HCT116 (cell line): ENCODE measurements around the gene FBXO31. TPM values are rescaled to one million over a fixed set of nuclear protein-coding genes. Genes with fewer than 3 reads are reported as not detected.

Experiments
- ATAC-seq: fragments of 200-7000 bp; cut with Tn5 transposase; 2 replicates; pipeline ENCODE4 v1.9.1; 2020; ENCODE audit warnings: mild to moderate bottlenecking, moderate library complexity
- BruUV-seq: library from RNA; stranded (reverse); fragments of 400-500 nt; replicated peaks from 2 replicates; lab custom pipeline; 2021; lab: Mats Ljungman, UMichigan
- CTCF ChIA-PET: fragments of 300-600 bp; sonication (Branson Sonifier 250); formaldehyde crosslinking; loops from one replicate; lab custom pipeline; 2021; ENCODE audit warnings: antibody characterized with exemption; lab: Charles Lee
- POLR2A ChIA-PET: fragments of 300-600, 350-600 bp; sonication (Branson Sonifier 250); formaldehyde crosslinking; loops from one replicate; lab custom pipeline; 2021; ENCODE audit warnings: antibody characterized with exemption; lab: Charles Lee
- RAD21 ChIA-PET, 2 experiments: fragments of 300-600 bp; sonication (Branson Sonifier 250); formaldehyde crosslinking; loops; one replicate each; lab custom pipeline; 2023; ENCODE audit warnings: low total read pairs in 2 of 2; ENCODE audit not compliant: uncharacterized antibody in 2 of 2, unreplicated experiment in 2 of 2, low non-redundant PET in 1 of 2; lab: Charles Lee
- DNase-seq: peaks from one replicate; pipeline ENCODE4 v3.0.0-alpha.2; 2010; ENCODE audit warnings: low read depth, low spot score
- H2AFZ ChIP-seq: fragments of 200-600 bp; shearing (Covaris generic), sonication (generic); 2 replicates; pipeline ENCODE4 v1.6.1; 2017; ENCODE audit warnings: low read depth, mixed run types, mixed read lengths, antibody characterized with exemption, low read length; ENCODE audit not compliant: poor library complexity, severe bottlenecking
- H3K27ac ChIP-seq: 2 replicates; pipeline ENCODE4 v1.5.1; 2012; ENCODE audit warnings: low read depth, low read length
- H3K27me3 ChIP-seq: fragments of 200-600 bp; sonication (generic); 2 replicates; pipeline ENCODE4 v1.6.1; 2016; ENCODE audit warnings: mixed run types, low read length, mixed read lengths; ENCODE audit not compliant: insufficient read depth
- H3K36me3 ChIP-seq, 2 experiments: fragments of 200-500 bp in 1 of 2; fragments of 200-600 bp in 1 of 2; sonication (Bioruptor generic) in 1 of 2; sonication (generic) in 1 of 2; 2 replicates each; pipeline versions ENCODE4 v1.5.1 to v1.6.1; 2014 to 2016; ENCODE audit warnings: low read length in 2 of 2, inconsistent platforms in 1 of 2, mixed read lengths in 1 of 2, mixed run types in 1 of 2; ENCODE audit not compliant: insufficient read depth in 2 of 2, control insufficient read depth in 1 of 2
- H3K4me1 ChIP-seq, 2 experiments: fragments of 200-600 bp in 1 of 2; sonication (generic) in 1 of 2; 2 replicates each; pipeline versions ENCODE4 v1.5.1 to v1.6.1; 2012 to 2017; ENCODE audit warnings: low read length in 2 of 2, inconsistent platforms in 1 of 2, mild to moderate bottlenecking in 1 of 2, mixed read lengths in 1 of 2, mixed run types in 1 of 2, moderate library complexity in 1 of 2; ENCODE audit not compliant: insufficient read depth in 2 of 2, control insufficient read depth in 1 of 2
- H3K4me2 ChIP-seq: fragments of 200-600 bp; sonication (generic); 2 replicates; pipeline ENCODE4 v1.6.1; 2017; ENCODE audit warnings: mixed run types, low read length, mixed read lengths
- H3K4me3 ChIP-seq, 2 experiments: fragments of 200-600 bp in 1 of 2; sonication (generic) in 1 of 2; replicated peaks in 1 of 2; 2 replicates each; pipeline ENCODE4 v1.5.1; 2011 to 2016; ENCODE audit warnings: low read length in 2 of 2, control low read depth in 1 of 2, low read depth in 1 of 2, mild to moderate bottlenecking in 1 of 2, mixed read lengths in 1 of 2, mixed run types in 1 of 2
- H3K79me2 ChIP-seq: fragments of 200-600 bp; sonication (generic); 2 replicates; pipeline ENCODE4 v1.6.1; 2017; ENCODE audit warnings: mild to moderate bottlenecking, mixed run types, low read length, moderate library complexity, mixed read lengths; ENCODE audit not compliant: insufficient read depth
- H3K9ac ChIP-seq: fragments of 200-600 bp; sonication (generic); 2 replicates; pipeline ENCODE4 v1.6.1; 2016; ENCODE audit warnings: low read length, mixed read lengths
- H3K9me2 ChIP-seq: fragments of 200-600 bp; sonication (generic), shearing (Covaris generic); 2 replicates; pipeline ENCODE4 v1.6.1; 2017; ENCODE audit warnings: mixed run types, mild to moderate bottlenecking, moderate library complexity; ENCODE audit not compliant: insufficient read depth
- H3K9me3 ChIP-seq, 2 experiments: fragments of 200-500 bp in 1 of 2; fragments of 200-600 bp in 1 of 2; sonication (Bioruptor generic) in 1 of 2; sonication (generic) in 1 of 2; 2 replicates each; pipeline ENCODE4 v1.6.1; 2014 to 2017; ENCODE audit warnings: low read length in 2 of 2, mixed read lengths in 2 of 2, inconsistent platforms in 1 of 2, low read depth in 1 of 2, mild to moderate bottlenecking in 1 of 2, mixed run types in 1 of 2, moderate library complexity in 1 of 2; ENCODE audit not compliant: control insufficient read depth in 1 of 2, insufficient read depth in 1 of 2
- H4K20me1 ChIP-seq: fragments of 200-600 bp; sonication (generic), shearing (Covaris generic); 2 replicates; pipeline ENCODE4 v1.6.1; 2017; ENCODE audit warnings: mixed run types, mild to moderate bottlenecking, moderate library complexity; ENCODE audit not compliant: insufficient read depth
- ATF3 ChIP-seq: IDR thresholded peaks from 2 replicates; pipeline ENCODE4 v1.6.1; 2012
- CBX3 ChIP-seq: IDR thresholded peaks from 2 replicates; pipeline ENCODE4 v1.6.1; 2012; ENCODE audit warnings: low read depth
- CEBPB ChIP-seq: IDR thresholded peaks from 2 replicates; pipeline ENCODE4 v1.6.1; 2012; ENCODE audit warnings: low read depth
- EGR1 ChIP-seq: IDR thresholded peaks from 2 replicates; pipeline ENCODE4 v1.6.1; 2012; ENCODE audit warnings: low read depth
- ELF1 ChIP-seq: IDR thresholded peaks from 2 replicates; pipeline ENCODE4 v1.6.1; 2012; ENCODE audit warnings: low read depth, borderline replicate concordance
- EZH2 ChIP-seq: fragments of 200-600 bp; sonication (generic); IDR thresholded peaks from 2 replicates; pipeline ENCODE4 v1.6.1; 2017; ENCODE audit warnings: antibody characterized with exemption, mixed run types
- EZH2phosphoT487 ChIP-seq: fragments of 200-600 bp; IDR thresholded peaks from 2 replicates; pipeline ENCODE4 v1.6.1; 2018; ENCODE audit warnings: antibody characterized with exemption, borderline replicate concordance
- FOSL1 ChIP-seq: IDR thresholded peaks from 2 replicates; pipeline ENCODE4 v1.6.1; 2012; ENCODE audit warnings: low read depth
- JUND ChIP-seq: IDR thresholded peaks from 2 replicates; pipeline ENCODE4 v1.6.1; 2012
- MAX ChIP-seq: IDR thresholded peaks from 2 replicates; pipeline ENCODE4 v1.6.1; 2012
- POLR2A ChIP-seq: IDR thresholded peaks from 2 replicates; pipeline ENCODE4 v1.7.0; 2011; ENCODE audit warnings: borderline replicate concordance; ENCODE audit not compliant: insufficient read depth, insufficient read length; ENCODE audit errors: extremely low read depth
- POLR2AphosphoS5 ChIP-seq: IDR thresholded peaks from 2 replicates; pipeline ENCODE4 v1.6.1; 2011; ENCODE audit warnings: mild to moderate bottlenecking, low read depth, low read length, moderate library complexity
- RAD21 ChIP-seq: IDR thresholded peaks from 2 replicates; pipeline ENCODE4 v1.6.1; 2012; ENCODE audit warnings: low read depth, mild to moderate bottlenecking
- REST ChIP-seq: IDR thresholded peaks from 2 replicates; pipeline ENCODE4 v1.6.1; 2012; ENCODE audit warnings: low read depth
- SP1 ChIP-seq: IDR thresholded peaks from 2 replicates; pipeline ENCODE4 v1.6.1; 2012; ENCODE audit warnings: low read depth
- SRF ChIP-seq: IDR thresholded peaks from 2 replicates; pipeline ENCODE4 v1.6.1; 2012; ENCODE audit warnings: low read depth
- YY1 ChIP-seq: IDR thresholded peaks from 2 replicates; pipeline ENCODE4 v1.6.1; 2011; ENCODE audit warnings: low read length, low read depth, moderate library complexity, mild to moderate bottlenecking; ENCODE audit not compliant: insufficient replicate concordance; ENCODE audit errors: extremely low read depth
- ZBTB33 ChIP-seq: IDR thresholded peaks from 2 replicates; pipeline ENCODE4 v1.6.1; 2011; ENCODE audit warnings: mild to moderate bottlenecking, low read length, moderate library complexity; ENCODE audit not compliant: insufficient replicate concordance; ENCODE audit errors: extremely low read depth
- ZNF274 ChIP-seq: fragments of 200-500 bp; sonication (Bioruptor generic); IDR thresholded peaks from 2 replicates; pipeline ENCODE4 v1.6.1; 2014; ENCODE audit warnings: mild to moderate bottlenecking, low read depth, low read length, inconsistent platforms
- intact Hi-C: fragments of 100-400 bp; cut with micrococcal nuclease; formaldehyde crosslinking; loops from 2 replicates; pipeline ENCODE4 v1.10.0; 2022
- total RNA-seq: library from RNA; stranded (reverse); gene quantifications from one replicate; pipeline ENCODE4 v1.2.1, GENCODE V29; 2021; ENCODE audit not compliant: unreplicated experiment

FBXO31 gene
- total RNA-seq, 1 experiment from 2014 or later, result 52.1 TPM

GRCh38 chr16:87358250-87358649, 25.3 kb downstream of the FBXO31 start:
- Histone ChIP-seq H3K9me3 (no peaks in the 10 kb centered on the region), H2AFZ (no peak overlapping the region), H4K20me1 (no peaks in the 10 kb centered on the region), H3K4me2 (no peak overlapping the region), H3K4me3 (no peak overlapping the region), H3K9ac (no peak overlapping the region), H3K27me3 (no peaks in the 10 kb centered on the region), H3K27ac (no peak overlapping the region), H3K36me3 (peaks cover 14 to 44% of the 10 kb centered on the region in 2 experiments; a peak in 3 of 4 replicates), H3K4me1 (no peaks in the 10 kb centered on the region), H3K9me2 (no peaks in the 10 kb centered on the region), H3K79me2 (peaks cover 30% of the 10 kb centered on the region)
- no TSS peak for BruUV-seq
- no peak for ATAC-seq
- RAD21 ChIA-PET, result no interaction called here
- intact Hi-C loops, result no loop called here
- no peak for TF ChIP-seq ATF3
- TF ChIP-seq ZNF274, result no peak
- no peak for TF ChIP-seq EZH2
- no peak for TF ChIP-seq SRF
- TF ChIP-seq EZH2phosphoT487, result no peak
- no peak for TF ChIP-seq MAX
- no peak for TF ChIP-seq EGR1
- TF ChIP-seq POLR2AphosphoS5, result no peak
- TF ChIP-seq REST, result no peak
- TF ChIP-seq CBX3, result no peak
- no peak for TF ChIP-seq ELF1
- TF ChIP-seq JUND, result no peak
- no peak for TF ChIP-seq SP1
- no peak for TF ChIP-seq POLR2A
- no peak for TF ChIP-seq CEBPB
- no peak for TF ChIP-seq YY1
- TF ChIP-seq FOSL1, result no peak
- no peak for TF ChIP-seq RAD21
- no peak for TF ChIP-seq ZBTB33
- CTCF ChIA-PET, result interaction anchor here (0.6 kb wide), 1 partner anchor 782 kb away, joined by 3 read pairs; no protein-coding TSS in a partner anchor
- no peak for DNase-seq
- POLR2A ChIA-PET, result no interaction called here
